HFFc6 (cell line): ENCODE results near the gene ADAR. TPM values are rescaled to one million over a fixed set of nuclear protein-coding genes. Genes with fewer than 3 reads are reported as not detected.

Source experiments
- DNase-seq: peaks from one replicate; pipeline ENCODE4 v3.0.0-alpha.2; 2018
- H3K27ac Mint-ChIP-seq: 2 replicates; pipeline ENCODE4 v1.8.0; 2020; ENCODE audit warnings: mild to moderate bottlenecking, mixed read lengths
- H3K27me3 Mint-ChIP-seq: 2 replicates; pipeline ENCODE4 v1.8.0; 2021; ENCODE audit warnings: mild to moderate bottlenecking, moderate library complexity, mixed read lengths; ENCODE audit not compliant: insufficient read depth
- H3K36me3 Mint-ChIP-seq: 2 replicates; pipeline ENCODE4 v1.8.0; 2021; ENCODE audit warnings: low read depth, mixed read lengths
- H3K4me1 Mint-ChIP-seq: 2 replicates; pipeline ENCODE4 v1.8.0; 2020; ENCODE audit warnings: low read depth, mixed read lengths
- H3K4me3 Mint-ChIP-seq: 2 replicates; pipeline ENCODE4 v1.8.0; 2020; ENCODE audit warnings: mild to moderate bottlenecking, moderate library complexity, mixed read lengths
- H3K9me3 Mint-ChIP-seq: 2 replicates; pipeline ENCODE4 v1.8.0; 2020; ENCODE audit warnings: mild to moderate bottlenecking, mixed read lengths
- CTCF ChIP-seq: fragments of 200-600 bp; sonication (generic); IDR thresholded peaks from 2 replicates; pipeline ENCODE4 v1.5.0; 2021; ENCODE audit warnings: antibody characterized with exemption, mild to moderate bottlenecking
- total RNA-seq, 6 experiments: library from RNA; stranded (reverse); fragmentation: NEBNext Ultra II Directional; extraction: Animal tissue kit (Norgen Biotek cat#: 25700); gene quantifications; 2 replicates in 1 of 6; 3 replicates in 5 of 6; pipeline ENCODE4 v1.2.3, GENCODE V29; 2021

Gene ADAR
- total RNA-seq, 6 experiments from 2014 or later = 122 to 136 (median 126) TPM

GRCh38 chr1:154607106-154607608 lies 829 bp downstream of the ADAR start:
- no peaks in the 10 kb centered on the region for H3K9me3 Mint-ChIP-seq
- H3K4me3 Mint-ChIP-seq = peak overlapping the region; percentile 97
- peak overlapping the region; percentile 98 for H3K27ac Mint-ChIP-seq
- peaks cover 6% of the 10 kb centered on the region; the same call in 1 of the 2 replicates for H3K36me3 Mint-ChIP-seq
- peaks cover 50% of the 10 kb centered on the region for H3K4me1 Mint-ChIP-seq
- no peak for TF ChIP-seq CTCF
- no peaks in the 10 kb centered on the region for H3K27me3 Mint-ChIP-seq
- DNase-seq = peak; percentile 69

GRCh38 chr1:154605534-154605933 lies 2.5 kb downstream of the ADAR start:
- H3K27ac Mint-ChIP-seq = peak overlapping the region; percentile 20; the same call in 1 of the 2 replicates
- no peak overlapping the region for H3K4me3 Mint-ChIP-seq
- no peaks in the 10 kb centered on the region for H3K27me3 Mint-ChIP-seq
- TF ChIP-seq CTCF = no peak
- H3K36me3 Mint-ChIP-seq = peaks cover 22% of the 10 kb centered on the region; the same call in 1 of the 2 replicates
- no peak for DNase-seq
- H3K9me3 Mint-ChIP-seq = no peaks in the 10 kb centered on the region
- H3K4me1 Mint-ChIP-seq = peaks cover 50% of the 10 kb centered on the region

- Mint-ChIP-seq H3K36me3 (peaks cover 27% of the 10 kb centered on the region), H3K4me3 (no peak overlapping the region), H3K27ac (no peak overlapping the region), H3K9me3 (no peaks in the 10 kb centered on the region), H3K4me1 (peaks cover 51% of the 10 kb centered on the region), H3K27me3 (no peaks in the 10 kb centered on the region)
- DNase-seq = no peak
- no peak for TF ChIP-seq CTCF
These were observed 4.7 kb downstream of the ADAR start for GRCh38 chr1:154603317-154603716.

GRCh38 chr1:154599658-154600057 lies 8.3 kb downstream of the ADAR start:
- Mint-ChIP-seq H3K4me1 (peaks cover 36% of the 10 kb centered on the region), H3K27ac (peak overlapping the region; percentile 67), H3K36me3 (peaks cover 38% of the 10 kb centered on the region), H3K9me3 (no peaks in the 10 kb centered on the region), H3K4me3 (no peak overlapping the region; the same call in 1 of the 2 replicates), H3K27me3 (no peaks in the 10 kb centered on the region)
- no peak for TF ChIP-seq CTCF
- no peak for DNase-seq

DNA sequence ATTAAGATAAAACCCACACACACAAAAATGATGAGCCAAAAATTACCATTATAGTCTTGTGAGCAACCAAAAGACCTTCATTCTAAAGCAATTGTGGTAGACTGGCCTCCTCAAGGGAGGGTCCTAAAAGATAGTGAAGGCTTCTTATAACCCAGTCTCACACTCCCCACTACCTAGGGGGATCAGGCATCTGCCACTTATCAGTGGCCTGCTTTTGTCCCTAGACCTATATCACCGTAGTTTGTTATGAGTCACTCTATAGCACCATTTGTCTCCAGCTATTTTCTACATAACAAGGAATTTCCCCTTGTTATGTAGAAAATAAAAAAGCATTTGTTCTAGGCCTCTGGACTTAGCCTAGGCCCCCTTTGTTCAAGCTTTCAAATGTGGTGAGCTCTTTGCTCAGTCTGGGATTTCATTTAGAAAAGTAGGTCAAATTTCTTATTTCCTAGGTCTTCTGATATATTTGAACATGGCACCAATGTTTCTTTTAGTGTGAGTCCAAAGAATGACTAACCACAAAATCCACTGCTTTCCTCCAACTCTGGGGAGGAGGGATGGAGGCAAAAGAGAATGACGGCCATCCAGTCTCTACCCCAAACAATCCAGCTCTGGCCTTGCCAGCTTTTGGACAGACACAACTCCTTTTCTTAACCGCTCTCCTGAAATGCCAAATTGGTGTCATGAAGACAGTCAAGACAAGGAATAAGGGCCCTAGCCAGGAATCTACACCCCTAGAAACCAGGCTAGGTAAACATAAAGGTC lies 8.9 kb downstream of the ADAR start:
- peaks cover 30% of the 10 kb centered on the region for H3K4me1 Mint-ChIP-seq
- no peak overlapping the region for H3K4me3 Mint-ChIP-seq
- H3K36me3 Mint-ChIP-seq = peaks cover 43% of the 10 kb centered on the region
- TF ChIP-seq CTCF = no peak
- peak overlapping the region; percentile 67 for H3K27ac Mint-ChIP-seq
- no peaks in the 10 kb centered on the region for H3K27me3 Mint-ChIP-seq
- H3K9me3 Mint-ChIP-seq = no peaks in the 10 kb centered on the region
- DNase-seq = no peak
